Esophagus muscularis mucosa (tissue), 4 donors: ENCODE results near the gene C11orf21. TPM values are rescaled to one million over a fixed set of nuclear protein-coding genes. Genes with fewer than 3 reads are reported as not detected.
"Not testable (repeated sequence)": the region's sequence is repeated elsewhere in the genome, so short reads cannot be mapped to it uniquely, and the experiment has no call there.

ENCODE experiments used
- DNase-seq: peaks from one replicate; pipeline ENCODE4 v3.0.0-alpha.2; 2017; ENCODE audit errors: extremely low spot score
- H3K27ac ChIP-seq, 4 donors: fragments of 200-600 bp; sonication (generic); replicated peaks in 1 of 4; 1 replicate in 3 of 4; 2 replicates in 1 of 4; pipeline ENCODE4 v1.5.1; 2016 to 2019; ENCODE audit warnings: mild to moderate bottlenecking in 1 of 4
- H3K27me3 ChIP-seq, 4 donors: fragments of 200-600 bp; sonication (generic); one replicate each; pipeline versions ENCODE4 v1.5.1 to v1.6.0; 2016 to 2019
- H3K36me3 ChIP-seq, 4 donors: fragments of 200-600 bp; sonication (generic); one replicate each; pipeline ENCODE4 v1.5.1; 2016 to 2019
- H3K4me1 ChIP-seq, 4 donors: fragments of 200-600 bp; sonication (generic); one replicate each; pipeline ENCODE4 v1.5.1; 2016 to 2019
- H3K4me3 ChIP-seq, 4 donors: fragments of 200-600 bp; sonication (generic); 1 replicate in 2 of 4; 2 replicates in 2 of 4; pipeline ENCODE4 v1.5.1; 2016 to 2019; ENCODE audit warnings: mild to moderate bottlenecking in 4 of 4, moderate library complexity in 1 of 4
- H3K9me3 ChIP-seq, 4 donors: fragments of 200-600 bp; sonication (generic); 1 replicate in 3 of 4; 2 replicates in 1 of 4; pipeline ENCODE4 v1.5.1; 2016 to 2019
- CTCF ChIP-seq, 3 experiments: fragments of 200-600 bp in 2 of 3; fragments of 450-650 bp in 1 of 3; sonication (generic) in 2 of 3; IDR thresholded peaks; one replicate each; pipeline ENCODE4 v1.5.1; 2017 to 2019; ENCODE audit warnings: antibody characterized with exemption in 3 of 3, mild to moderate bottlenecking in 2 of 3, moderate library complexity in 1 of 3
- EP300 ChIP-seq: sonication (generic); formaldehyde crosslinking; IDR thresholded peaks from one replicate; pipeline ENCODE4 v1.6.1; 2017; ENCODE audit warnings: antibody characterized with exemption
- POLR2A ChIP-seq: fragments of 450-650 bp; IDR thresholded peaks from one replicate; pipeline ENCODE4 v1.6.1; 2017; ENCODE audit warnings: antibody characterized with exemption, moderate library complexity, mild to moderate bottlenecking, low read depth
- POLR2AphosphoS5 ChIP-seq, 2 donors: sonication (generic); formaldehyde crosslinking; IDR thresholded peaks; one replicate each; pipeline ENCODE4 v1.6.1; 2017; ENCODE audit warnings: antibody characterized with exemption in 2 of 2
- WGBS: methylation state at CpG from one replicate; pipeline ENCODE4 v1.1.5; 2018; 5-methylcytosine and 5-hydroxymethylcytosine counted together
- intact Hi-C: fragments of 100-400 bp; cut with DNase I; formaldehyde crosslinking; loops from one replicate; pipeline ENCODE4 v1.15.1; 2023
- total RNA-seq, 4 donors: library from RNA; depleted of rRNA; stranded (reverse); fragments of >200 nt; gene quantifications; one replicate each; pipeline versions ENCODE4 v1.1.0 to v1.2.1, GENCODE V29; 2016

Gene C11orf21
- total RNA-seq, 4 donors from 2014 or later: 0.29 to 1.2 (median 0.83) TPM; not detected in 1

GRCh38 chr11:2289859-2290258 is 11.9 kb downstream of the C11orf21 start:
- Histone ChIP-seq H3K9me3 (no peaks in the 10 kb centered on the region), H3K27me3 (peaks cover 0 to 49% (median 0%) of the 10 kb centered on the region in 4 donors), H3K27ac (no peak overlapping the region), H3K4me3 (no peak overlapping the region), H3K36me3 (no peaks in the 10 kb centered on the region), H3K4me1 (no peaks in the 10 kb centered on the region)
- no peak for DNase-seq
- 60% methylated on average over 9 of the region's 10 CpGs for WGBS
- intact Hi-C loops: no loop called here
- TF ChIP-seq CTCF (IDR thresholded peaks at IDR 0.05): no peak
- TF ChIP-seq POLR2AphosphoS5 (IDR thresholded peaks at IDR 0.05): no peak
- no peak for TF ChIP-seq EP300
- no peak for TF ChIP-seq POLR2A

GRCh38 chr11:2289350-2289749 is 12.4 kb downstream of the C11orf21 start:
- Histone ChIP-seq H3K9me3 (no peaks in the 10 kb centered on the region), H3K27ac (no peak overlapping the region), H3K4me1 (no peaks in the 10 kb centered on the region), H3K4me3 (no peak overlapping the region), H3K36me3 (no peaks in the 10 kb centered on the region), H3K27me3 (peaks cover 0 to 54% (median 0%) of the 10 kb centered on the region in 4 donors)
- intact Hi-C loops: no loop called here
- no peak for TF ChIP-seq EP300
- no peak for TF ChIP-seq POLR2A
- peak in 1 of 2 donors; percentile 9 for TF ChIP-seq POLR2AphosphoS5 (IDR thresholded peaks at IDR 0.05)
- no peak for DNase-seq
- 83% methylated on average over 6 of the region's 6 CpGs for WGBS

- Histone ChIP-seq H3K4me1 (no peaks in the 10 kb centered on the region), H3K4me3 (no peak overlapping the region), H3K36me3 (no peaks in the 10 kb centered on the region), H3K27ac (no peak overlapping the region), H3K27me3 (peaks cover 0 to 58% (median 0%) of the 10 kb centered on the region in 4 donors), H3K9me3 (peaks cover 0 to 11% (median 0%) of the 10 kb centered on the region in 4 donors)
- no peak for TF ChIP-seq EP300
- no peak for TF ChIP-seq POLR2AphosphoS5 (IDR thresholded peaks at IDR 0.05)
- no peak for TF ChIP-seq POLR2A
- TF ChIP-seq CTCF (IDR thresholded peaks at IDR 0.05): no peak
- no peak for DNase-seq
- intact Hi-C loops: no loop called here
- WGBS: 31% methylated on average over 16 of the region's 16 CpGs
Measured at GRCh38 chr11:2287091-2287490, 14.6 kb downstream of the C11orf21 start.

GRCh38 chr11:2286350-2286749 is 15.4 kb downstream of the C11orf21 start:
- WGBS: 94% methylated on average over 12 of the region's 13 CpGs
- Histone ChIP-seq H3K9me3 (peaks cover 0 to 11% (median 0%) of the 10 kb centered on the region in 4 donors), H3K27me3 (peaks cover 0 to 58% (median 0%) of the 10 kb centered on the region in 4 donors)
- intact Hi-C loops, DNase-seq, H3K36me3 ChIP-seq, H3K27ac ChIP-seq, H3K4me1 ChIP-seq, H3K4me3 ChIP-seq: not testable (repeated sequence)

GRCh38 chr11:2280208-2280607 is 21.5 kb downstream of the C11orf21 start:
- Histone ChIP-seq H3K36me3 (no peaks in the 10 kb centered on the region), H3K27me3 (peaks cover 0 to 30% (median 0%) of the 10 kb centered on the region in 4 donors), H3K4me1 (no peaks in the 10 kb centered on the region), H3K27ac (no peak overlapping the region), H3K9me3 (peaks cover 0 to 16% (median 7%) of the 10 kb centered on the region in 4 donors), H3K4me3 (no peak overlapping the region)
- intact Hi-C loops: no loop called here
- 82% methylated on average over 2 of the region's 2 CpGs for WGBS
- TF ChIP-seq POLR2AphosphoS5 (IDR thresholded peaks at IDR 0.05) (no peak), POLR2A (no peak), EP300 (no peak), CTCF (IDR thresholded peaks at IDR 0.05) (no peak)
- no peak for DNase-seq

GRCh38 chr11:2277933-2278523 is 23.7 kb downstream of the C11orf21 start:
- Histone ChIP-seq H3K4me3 (no peak overlapping the region), H3K36me3 (no peaks in the 10 kb centered on the region), H3K27me3 (peaks cover 0 to 32% (median 0%) of the 10 kb centered on the region in 4 donors), H3K9me3 (peaks cover 0 to 14% (median 7%) of the 10 kb centered on the region in 4 donors), H3K4me1 (no peaks in the 10 kb centered on the region), H3K27ac (no peak overlapping the region)
- intact Hi-C loops: no loop called here
- 78% methylated on average over 6 of the region's 6 CpGs for WGBS
- TF ChIP-seq CTCF (IDR thresholded peaks at IDR 0.05): no peak
- no peak for TF ChIP-seq POLR2A
- TF ChIP-seq POLR2AphosphoS5 (IDR thresholded peaks at IDR 0.05): no peak
- no peak for TF ChIP-seq EP300
- peak; percentile 74 for DNase-seq
